IMR-90 (cell line): ENCODE measurements around the gene MSRB1. TPM values are rescaled to one million over a fixed set of nuclear protein-coding genes. Genes with fewer than 3 reads are reported as not detected.

Experiments
- ATAC-seq: fragments of 200-7000 bp; cut with Tn5 transposase; 2 replicates; pipeline ENCODE4 v1.9.1; 2020; ENCODE audit warnings: low read depth, mild to moderate bottlenecking, moderate library complexity
- BruUV-seq: library from RNA; stranded (reverse); fragments of 400-500 nt; replicated peaks from 2 replicates; lab custom pipeline; 2021; lab: Mats Ljungman, UMichigan
- CTCF ChIA-PET: fragments of 300-600 bp; formaldehyde crosslinking; extraction: SDS; loops from one replicate; lab custom pipeline; 2021; ENCODE audit warnings: antibody characterized with exemption; lab: Yijun Ruan, JAX
- POLR2A ChIA-PET: fragments of 300-600 bp; sonication (Branson Sonifier 250); formaldehyde crosslinking; loops from one replicate; lab custom pipeline; 2022; ENCODE audit warnings: antibody characterized with exemption; ENCODE audit not compliant: unreplicated experiment; lab: Charles Lee
- DNase-seq: peaks from one replicate; pipeline ENCODE4 v3.0.0; 2013
- H2AFZ ChIP-seq: replicated peaks from 2 replicates; pipeline ENCODE3; 2013; ENCODE audit warnings: low read length, mild to moderate bottlenecking; ENCODE audit not compliant: poor library complexity
- H2AK5ac ChIP-seq: 2 replicates; pipeline ENCODE4 v1.6.1; 2013; ENCODE audit warnings: low read depth, low read length, inconsistent platforms
- H2AK9ac ChIP-seq: replicated peaks from 2 replicates; pipeline ENCODE3; 2013; ENCODE audit warnings: mild to moderate bottlenecking, low read depth, low read length, moderate library complexity; ENCODE audit not compliant: poor library complexity
- H2BK120ac ChIP-seq: 2 replicates; pipeline ENCODE4 v1.6.1; 2013; ENCODE audit warnings: low read depth, low read length, inconsistent platforms
- H2BK15ac ChIP-seq: 3 replicates; pipeline ENCODE4 v1.6.1; 2013; ENCODE audit warnings: low read depth, low read length, inconsistent platforms
- H2BK20ac ChIP-seq: 2 replicates; pipeline ENCODE4 v1.6.1; 2013; ENCODE audit warnings: low read depth, mild to moderate bottlenecking, inconsistent platforms, low read length, moderate library complexity
- H2BK5ac ChIP-seq: 2 replicates; pipeline ENCODE4 v1.6.1; 2013; ENCODE audit warnings: mild to moderate bottlenecking, low read depth, low read length, inconsistent platforms; ENCODE audit not compliant: poor library complexity, severe bottlenecking
- H3K14ac ChIP-seq: replicated peaks from 2 replicates; pipeline ENCODE4 v1.6.1; 2013; ENCODE audit warnings: low read depth, low read length, inconsistent platforms
- H3K18ac ChIP-seq: 2 replicates; pipeline ENCODE4 v1.6.1; 2013; ENCODE audit warnings: low read depth, low read length, control low read depth
- H3K23ac ChIP-seq: 2 replicates; pipeline ENCODE4 v1.6.1; 2013; ENCODE audit warnings: low read depth, low read length, inconsistent platforms
- H3K27ac ChIP-seq: 2 replicates; pipeline ENCODE4 v1.5.1; 2013; ENCODE audit warnings: mild to moderate bottlenecking, control low read depth, low read length; ENCODE audit not compliant: insufficient read depth
- H3K27me3 ChIP-seq: 2 replicates; pipeline ENCODE4 v1.6.1; 2013; ENCODE audit warnings: low read length; ENCODE audit not compliant: control insufficient read depth, insufficient read depth
- H3K36me3 ChIP-seq: 2 replicates; pipeline ENCODE4 v1.6.1; 2013; ENCODE audit warnings: low read length, mixed read lengths; ENCODE audit not compliant: control insufficient read depth, insufficient read depth
- H3K4ac ChIP-seq: 2 replicates; pipeline ENCODE4 v1.6.1; 2013; ENCODE audit warnings: low read depth, low read length, inconsistent platforms
- H3K4me1 ChIP-seq: 2 replicates; pipeline ENCODE4 v1.6.1; 2013; ENCODE audit warnings: low read length, mixed read lengths; ENCODE audit not compliant: control insufficient read depth, insufficient read depth
- H3K4me2 ChIP-seq: 2 replicates; pipeline ENCODE4 v1.6.1; 2013; ENCODE audit warnings: low read depth, mild to moderate bottlenecking, control low read depth, low read length, moderate library complexity
- H3K4me3 ChIP-seq: 2 replicates; pipeline ENCODE4 v1.5.1; 2013; ENCODE audit warnings: low read depth, mild to moderate bottlenecking, control low read depth, low read length, moderate library complexity; ENCODE audit not compliant: insufficient read depth
- H3K56ac ChIP-seq: 2 replicates; pipeline ENCODE4 v1.6.1; 2013; ENCODE audit warnings: low read length, inconsistent platforms; ENCODE audit not compliant: insufficient read depth; ENCODE audit errors: extremely low read depth
- H3K79me1 ChIP-seq, 2 experiments: 2 replicates each; pipeline ENCODE4 v1.6.1; 2013; ENCODE audit warnings: low read length in 2 of 2, inconsistent platforms in 1 of 2, low read depth in 1 of 2
- H3K9ac ChIP-seq: 2 replicates; pipeline ENCODE4 v1.6.1; 2013; ENCODE audit warnings: low read depth, low read length, control low read depth
- H3K9me1 ChIP-seq: 2 replicates; pipeline ENCODE4 v1.6.1; 2013; ENCODE audit warnings: low read length, inconsistent platforms; ENCODE audit not compliant: insufficient read depth
- H3K9me3 ChIP-seq: 2 replicates; pipeline ENCODE4 v1.6.1; 2013; ENCODE audit warnings: low read length; ENCODE audit not compliant: control insufficient read depth, insufficient read depth
- H4K20me1 ChIP-seq: 2 replicates; pipeline ENCODE4 v1.6.1; 2013; ENCODE audit warnings: low read length, inconsistent platforms; ENCODE audit not compliant: insufficient read depth
- H4K5ac ChIP-seq: 2 replicates; pipeline ENCODE4 v1.6.1; 2013; ENCODE audit warnings: mild to moderate bottlenecking, low read depth, low read length, control low read depth
- H4K8ac ChIP-seq, 2 experiments: 2 replicates each; pipeline ENCODE4 v1.6.1; 2013; ENCODE audit warnings: low read depth in 2 of 2, low read length in 2 of 2, control low read depth in 1 of 2, inconsistent platforms in 1 of 2
- H4K91ac ChIP-seq: 2 replicates; pipeline ENCODE4 v1.6.1; 2013; ENCODE audit warnings: low read depth, low read length, inconsistent platforms; ENCODE audit not compliant: insufficient read depth
- BHLHE40 ChIP-seq: fragments of 150-350 bp; IDR thresholded peaks from 2 replicates; pipeline ENCODE4 v1.6.1; 2016; ENCODE audit warnings: mild to moderate bottlenecking, low read depth, low read length
- CHD1 ChIP-seq: IDR thresholded peaks from 2 replicates; pipeline ENCODE4 v1.6.1; 2012; ENCODE audit warnings: low read depth, low read length, improper control_type of control experiment
- FOS ChIP-seq: fragments of 150-350 bp; IDR thresholded peaks from 2 replicates; pipeline ENCODE4 v1.6.1; 2016; ENCODE audit warnings: low read depth, low read length
- MXI1 ChIP-seq: IDR thresholded peaks from 2 replicates; pipeline ENCODE4 v1.6.1; 2012; ENCODE audit warnings: low read depth, mild to moderate bottlenecking, low read length, moderate library complexity, borderline replicate concordance
- RCOR1 ChIP-seq: IDR thresholded peaks from 2 replicates; pipeline ENCODE4 v1.6.1; 2012; ENCODE audit warnings: mild to moderate bottlenecking, low read length, improper control_type of control experiment; ENCODE audit not compliant: insufficient replicate concordance
- SMC3 ChIP-seq: fragments of 150-350 bp; IDR thresholded peaks from 2 replicates; pipeline ENCODE4 v1.6.1; 2016; ENCODE audit warnings: low read depth, mild to moderate bottlenecking, antibody characterized with exemption, low read length, moderate library complexity
- WGBS, 2 experiments: methylation state at CpG; one replicate each; pipeline versions ENCODE4 v1.1.5 to v1.1.7; 2013; ENCODE audit warnings: missing lambda C conversion rate in 2 of 2; ENCODE audit not compliant: insufficient read length in 1 of 2; ENCODE audit errors: extremely low coverage in 2 of 2; 5-methylcytosine and 5-hydroxymethylcytosine counted together
- dilution Hi-C: fragments of 300-500 bp; cut with HindIII; formaldehyde crosslinking; loops from one replicate; pipeline ENCODE4 v1.14.3; 2018; ENCODE audit warnings: low sequenced_read_pairs; ENCODE audit not compliant: unreplicated experiment
- in situ Hi-C: fragments of 300-500 bp; cut with MboI; formaldehyde crosslinking; loops from 3 replicates; pipeline ENCODE4 v1.14.3; 2019; ENCODE audit warnings: low sequenced_read_pairs, inconsistent platforms, mixed read lengths
- intact Hi-C: fragments of 100-400 bp; cut with micrococcal nuclease; formaldehyde crosslinking; loops from 2 replicates; pipeline ENCODE4 v1.10.0; 2022
- polyA plus RNA-seq, 3 experiments: library from polyadenylated mRNA; depleted of rRNA; stranded (reverse); fragments of >200 nt; gene quantifications; 2 replicates each; pipeline ENCODE4 v1.2.3, GENCODE V29; 2012; ENCODE audit warnings: low replicate concordance in 1 of 3
- total RNA-seq: library from RNA; depleted of rRNA; stranded (reverse); fragments of >200 nt; gene quantifications from 2 replicates; pipeline ENCODE4 v1.2.3, GENCODE V29; 2012
- TF ChIP-seq, protein P1 (sequence below): fragments of 150-350 bp; IDR thresholded peaks from 2 replicates; pipeline ENCODE4 v1.6.1; 2016; ENCODE audit warnings: low read depth, mild to moderate bottlenecking, low read length, moderate library complexity, borderline replicate concordance

Gene MSRB1
- total and polyA plus RNA-seq, 2 of the 4 experiments (the other 2 are of a cell fraction) = 17.0 to 32.3 TPM

GRCh38 chr16:1938910-1939309 is 4.1 kb downstream of the MSRB1 start:
- Histone ChIP-seq H4K8ac (no peak overlapping the region), H2BK15ac (no peak overlapping the region), H3K9me1 (no peaks in the 10 kb centered on the region), H2BK120ac (no peak overlapping the region), H4K91ac (no peak overlapping the region), H3K27me3 (no peaks in the 10 kb centered on the region), H3K36me3 (peaks cover 23% of the 10 kb centered on the region), H2AFZ (no peak overlapping the region), H3K56ac (no peak overlapping the region), H3K14ac (no peak overlapping the region), H3K4me1 (peaks cover 5% of the 10 kb centered on the region; the same call in 1 of the 2 replicates), H4K20me1 (no peaks in the 10 kb centered on the region), H3K23ac (no peak overlapping the region), H3K4me3 (no peak overlapping the region), H2BK20ac (no peak overlapping the region), H4K5ac (no peak overlapping the region), H3K9ac (no peak overlapping the region), H2BK5ac (no peak overlapping the region), H3K9me3 (no peaks in the 10 kb centered on the region), H3K79me1 (peaks cover 9 to 13% of the 10 kb centered on the region in 2 experiments; a peak in 3 of 4 replicates), H2AK9ac (no peak overlapping the region), H3K4me2 (no peak overlapping the region), H3K27ac (no peak overlapping the region), H3K18ac (no peak overlapping the region), H2AK5ac (no peak overlapping the region), H3K4ac (no peak overlapping the region)
- dilution Hi-C loops (no loop called here), in situ Hi-C loops (no loop called here), intact Hi-C loops (no loop called here)
- WGBS, 2 experiments = 95% methylated on average over 3 of the region's 17 CpGs; no CpG with 5 or more reads in 1 of the 2 experiments
- POLR2A ChIA-PET = no interaction called here
- TF ChIP-seq FOS (no peak), BHLHE40 (no peak), RCOR1 (no peak), MXI1 (no peak), CHD1 (no peak), SMC3 (no peak)
- TF ChIP-seq, protein P1, sequence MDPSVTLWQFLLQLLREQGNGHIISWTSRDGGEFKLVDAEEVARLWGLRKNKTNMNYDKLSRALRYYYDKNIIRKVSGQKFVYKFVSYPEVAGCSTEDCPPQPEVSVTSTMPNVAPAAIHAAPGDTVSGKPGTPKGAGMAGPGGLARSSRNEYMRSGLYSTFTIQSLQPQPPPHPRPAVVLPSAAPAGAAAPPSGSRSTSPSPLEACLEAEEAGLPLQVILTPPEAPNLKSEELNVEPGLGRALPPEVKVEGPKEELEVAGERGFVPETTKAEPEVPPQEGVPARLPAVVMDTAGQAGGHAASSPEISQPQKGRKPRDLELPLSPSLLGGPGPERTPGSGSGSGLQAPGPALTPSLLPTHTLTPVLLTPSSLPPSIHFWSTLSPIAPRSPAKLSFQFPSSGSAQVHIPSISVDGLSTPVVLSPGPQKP = no peak
- CTCF ChIA-PET = no interaction called here
- ATAC-seq (no peak), DNase-seq (no peak)
- no TSS peak for BruUV-seq
